Astrocyte of the spinal cord (primary cell): Measurements from ENCODE around the gene DRD4.

Source experiments
- DNase-seq: peaks from one replicate; pipeline ENCODE4 v3.0.0; 2011; ENCODE audit warnings: low read depth, low spot score
- H3K4me3 ChIP-seq: 2 replicates; pipeline ENCODE4 v1.5.1; 2011; ENCODE audit warnings: low read depth, mild to moderate bottlenecking, low read length, moderate library complexity
- CTCF ChIP-seq: IDR thresholded peaks from 2 replicates; pipeline ENCODE4 v1.5.1; 2012; ENCODE audit warnings: low read depth, mild to moderate bottlenecking, low read length, inconsistent platforms
- in situ Hi-C: cut with HindIII; loops from 2 replicates; pipeline ENCODE4 v1.10.0; 2017; ENCODE audit warnings: low sequenced_read_pairs

DRD4 gene

GRCh38 chr11:593347-593746 lies 43.7 kb upstream of the DRD4 start:
- no peak overlapping the region for H3K4me3 ChIP-seq
- in situ Hi-C loops: no loop called here
- TF ChIP-seq CTCF: no peak
- no peak for DNase-seq

GRCh38 chr11:595400-595799 lies 41.7 kb upstream of the DRD4 start:
- DNase-seq: no peak
- in situ Hi-C loops: no loop called here
- no peak overlapping the region for H3K4me3 ChIP-seq
- no peak for TF ChIP-seq CTCF

GRCh38 chr11:596374-596773 lies 40.7 kb upstream of the DRD4 start:
- no peak overlapping the region for H3K4me3 ChIP-seq
- DNase-seq: no peak
- in situ Hi-C loops: no loop called here
- no peak for TF ChIP-seq CTCF

- H3K4me3 ChIP-seq: no peak overlapping the region
- DNase-seq: no peak
- in situ Hi-C loops: no loop called here
- TF ChIP-seq CTCF: no peak
Measured at GRCh38 chr11:597166-597725, 39.8 kb upstream of the DRD4 start.

- TF ChIP-seq CTCF: no peak
- in situ Hi-C loops: no loop called here
- H3K4me3 ChIP-seq: no peak overlapping the region
- no peak for DNase-seq
Measured at GRCh38 chr11:598005-598680, 38.9 kb upstream of the DRD4 start.

GRCh38 chr11:601573-602245 lies 35.4 kb upstream of the DRD4 start:
- H3K4me3 ChIP-seq: no peak overlapping the region
- no peak for TF ChIP-seq CTCF
- in situ Hi-C loops: no loop called here
- DNase-seq: no peak
